ENCODE results near the gene CDK14. TPM values are rescaled to one million over a fixed set of nuclear protein-coding genes. Genes with fewer than 3 reads are reported as not detected.
A peak's percentile ranks its signal among the peaks of the same experiment; 100 is the strongest.

The CDK14 gene
- total RNA-seq, 1 donor, result 44.8 TPM

DNA sequence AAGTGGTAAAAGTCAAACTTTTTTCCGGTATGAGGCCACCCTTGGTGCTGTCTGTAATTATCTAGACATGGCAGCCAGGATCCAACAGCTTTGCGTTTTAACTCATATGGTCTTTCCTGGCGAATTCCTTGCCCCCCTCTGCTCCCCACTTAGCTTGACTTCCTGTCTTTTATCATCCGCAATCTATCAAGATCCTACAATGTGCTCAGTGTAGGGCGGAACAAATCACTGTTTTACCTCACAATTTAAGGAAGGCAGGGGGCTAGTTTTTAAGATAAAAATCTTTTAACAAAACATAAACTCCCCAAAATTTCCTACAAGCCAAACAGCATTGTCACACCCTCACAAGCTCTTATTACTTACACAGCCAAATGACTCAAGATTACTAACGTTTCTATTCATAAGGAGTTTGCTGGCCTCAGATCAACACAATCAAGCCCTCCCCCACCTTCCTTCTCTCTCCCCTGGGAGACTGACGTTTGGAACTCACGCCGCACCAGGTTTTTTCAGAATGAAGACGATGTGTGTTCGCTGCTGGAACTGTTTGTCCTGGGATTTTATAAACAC is 1.3 kb upstream of the CDK14 start:
- peak; percentile 85 for DNase-seq (ENCODE audit: low read depth)
- H3K4me3 ChIP-seq (ENCODE audit: low read depth, low read length), result peak overlapping the region; percentile 84
- TF ChIP-seq, protein P1, sequence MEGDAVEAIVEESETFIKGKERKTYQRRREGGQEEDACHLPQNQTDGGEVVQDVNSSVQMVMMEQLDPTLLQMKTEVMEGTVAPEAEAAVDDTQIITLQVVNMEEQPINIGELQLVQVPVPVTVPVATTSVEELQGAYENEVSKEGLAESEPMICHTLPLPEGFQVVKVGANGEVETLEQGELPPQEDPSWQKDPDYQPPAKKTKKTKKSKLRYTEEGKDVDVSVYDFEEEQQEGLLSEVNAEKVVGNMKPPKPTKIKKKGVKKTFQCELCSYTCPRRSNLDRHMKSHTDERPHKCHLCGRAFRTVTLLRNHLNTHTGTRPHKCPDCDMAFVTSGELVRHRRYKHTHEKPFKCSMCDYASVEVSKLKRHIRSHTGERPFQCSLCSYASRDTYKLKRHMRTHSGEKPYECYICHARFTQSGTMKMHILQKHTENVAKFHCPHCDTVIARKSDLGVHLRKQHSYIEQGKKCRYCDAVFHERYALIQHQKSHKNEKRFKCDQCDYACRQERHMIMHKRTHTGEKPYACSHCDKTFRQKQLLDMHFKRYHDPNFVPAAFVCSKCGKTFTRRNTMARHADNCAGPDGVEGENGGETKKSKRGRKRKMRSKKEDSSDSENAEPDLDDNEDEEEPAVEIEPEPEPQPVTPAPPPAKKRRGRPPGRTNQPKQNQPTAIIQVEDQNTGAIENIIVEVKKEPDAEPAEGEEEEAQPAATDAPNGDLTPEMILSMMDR (IDR thresholded peaks at IDR 0.05; ENCODE audit: insufficient read depth, low read length), result no peak

- TF ChIP-seq, protein P1 (IDR thresholded peaks at IDR 0.05; ENCODE audit: insufficient read depth, low read length), result no peak
- peak; percentile 33 for DNase-seq (ENCODE audit: low read depth)
- H3K4me3 ChIP-seq (ENCODE audit: low read depth, low read length), result peak overlapping the region; percentile 84
Observed at GRCh38 chr7:90595342-90595800, 750 bp upstream of the CDK14 start.

GRCh38 chr7:90596671-90597562 is 796 bp downstream of the CDK14 start:
- DNase-seq (ENCODE audit: low read depth), result peak; percentile 57
- TF ChIP-seq, protein P1 (IDR thresholded peaks at IDR 0.05; ENCODE audit: insufficient read depth, low read length), result no peak
- H3K4me3 ChIP-seq (ENCODE audit: low read depth, low read length), result peak overlapping the region; percentile 84

- H3K4me3 ChIP-seq (ENCODE audit: low read depth, low read length), result peak overlapping the region; percentile 84
- DNase-seq (ENCODE audit: low read depth), result peak; percentile 51
- TF ChIP-seq, protein P1 (IDR thresholded peaks at IDR 0.05; ENCODE audit: insufficient read depth, low read length), result no peak
Observed at GRCh38 chr7:90597563-90598253, 1.6 kb downstream of the CDK14 start.

- peak; percentile 36 for DNase-seq (ENCODE audit: low read depth)
- no peak overlapping the region for H3K4me3 ChIP-seq (ENCODE audit: low read depth, low read length)
- TF ChIP-seq, protein P1 (IDR thresholded peaks at IDR 0.05; ENCODE audit: insufficient read depth, low read length), result no peak
Observed at GRCh38 chr7:90599038-90599437, 2.9 kb downstream of the CDK14 start.

DNA sequence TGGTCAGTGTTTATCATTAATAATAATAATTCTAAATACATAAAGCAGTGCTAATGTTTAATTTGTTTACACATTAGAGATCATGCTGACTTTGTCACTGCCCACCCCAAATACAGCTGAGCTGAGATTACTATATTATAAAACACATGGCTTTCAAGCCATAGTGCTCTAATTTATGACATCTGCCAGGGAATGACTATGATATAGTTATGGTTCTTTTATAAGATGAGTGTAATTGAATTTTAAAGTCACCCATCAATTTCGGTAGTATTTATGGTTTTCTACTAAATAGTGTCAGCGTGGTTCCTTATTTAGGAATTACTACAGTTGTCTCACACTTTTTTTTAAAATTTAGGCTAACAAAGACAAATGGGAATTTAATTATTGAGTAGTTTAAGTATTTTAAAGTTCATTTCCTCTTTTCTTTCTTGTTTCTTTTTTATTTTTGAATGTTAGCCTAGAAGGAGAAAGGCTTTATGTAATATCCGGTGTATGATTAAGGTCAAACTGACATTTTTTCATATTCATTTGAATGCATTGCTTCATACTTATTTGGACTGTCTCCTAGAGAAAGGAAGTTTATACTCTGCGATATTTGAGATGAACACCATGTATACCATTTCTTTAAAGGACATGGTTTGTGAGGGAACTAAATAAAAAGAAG is 3.9 kb downstream of the CDK14 start:
- TF ChIP-seq, protein P1 (IDR thresholded peaks at IDR 0.05; ENCODE audit: insufficient read depth, low read length), result no peak
- H3K4me3 ChIP-seq (ENCODE audit: low read depth, low read length), result no peak overlapping the region
- peak; percentile 62 for DNase-seq (ENCODE audit: low read depth)
